Neural crest cell (in vitro differentiated cells): Measurements from ENCODE around the gene ZBTB21. TPM values are rescaled to one million over a fixed set of nuclear protein-coding genes. Genes with fewer than 3 reads are reported as not detected.

ENCODE experiments used
- DNase-seq: peaks from one replicate; pipeline ENCODE4 v3.0.0; 2021; ENCODE audit warnings: low read depth, mixed read lengths, low spot score
- H3K27ac Mint-ChIP-seq: one replicate; pipeline ENCODE4 v1.8.0; 2021; ENCODE audit warnings: mild to moderate bottlenecking, mixed read lengths; ENCODE audit not compliant: unreplicated experiment
- H3K27me3 Mint-ChIP-seq: 2 replicates; pipeline ENCODE4 v1.8.0; 2021; ENCODE audit warnings: low read depth, mild to moderate bottlenecking, mixed read lengths
- H3K36me3 Mint-ChIP-seq: 2 replicates; pipeline ENCODE4 v1.8.0; 2021; ENCODE audit warnings: low read depth, mild to moderate bottlenecking, mixed read lengths
- H3K4me1 Mint-ChIP-seq: 2 replicates; pipeline ENCODE4 v1.8.0; 2021; ENCODE audit warnings: mixed read lengths
- H3K4me3 Mint-ChIP-seq: one replicate; pipeline ENCODE4 v1.8.0; 2021; ENCODE audit warnings: mild to moderate bottlenecking, mixed read lengths
- H3K9me3 Mint-ChIP-seq: 2 replicates; pipeline ENCODE4 v1.8.0; 2021; ENCODE audit warnings: mixed read lengths
- CTCF ChIP-seq: fragments of 200-600 bp; sonication (generic); conservative IDR thresholded peaks from 2 replicates; pipeline ENCODE4 v1.5.0; 2021; ENCODE audit warnings: antibody characterized with exemption, mild to moderate bottlenecking
- total RNA-seq: library from RNA; stranded (reverse); gene quantifications from 2 replicates; pipeline ENCODE4 v1.2.1, GENCODE V29; 2021

The ZBTB21 gene
- total RNA-seq, 1 donor from 2014 or later, result 16.4 TPM

DNA sequence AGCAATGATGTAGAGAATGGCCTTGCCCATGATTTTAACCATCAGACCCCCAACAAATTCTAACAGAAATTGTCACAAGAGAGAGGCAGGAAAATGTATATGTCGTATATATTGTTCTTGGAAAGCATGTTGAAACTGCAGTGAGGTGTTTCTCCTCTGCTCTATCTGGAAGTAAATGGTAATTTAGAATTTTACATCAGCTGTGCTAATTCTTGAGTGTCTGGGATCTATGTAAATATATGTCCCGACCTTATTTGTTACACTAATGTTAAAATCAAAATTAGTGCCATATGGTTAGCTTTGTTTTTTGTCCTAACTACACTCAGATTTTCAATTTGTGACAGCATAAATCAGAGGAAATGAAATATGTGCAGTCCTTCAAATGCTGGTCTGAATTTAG is 20.5 kb downstream of the ZBTB21 start:
- no peaks in the 10 kb centered on the region for H3K4me1 Mint-ChIP-seq
- H3K4me3 Mint-ChIP-seq, result no peak overlapping the region
- no peaks in the 10 kb centered on the region for H3K9me3 Mint-ChIP-seq
- DNase-seq, result no peak
- no peak overlapping the region for H3K27ac Mint-ChIP-seq
- TF ChIP-seq CTCF, result no peak
- H3K36me3 Mint-ChIP-seq, result peaks cover 22% of the 10 kb centered on the region
- H3K27me3 Mint-ChIP-seq, result no peaks in the 10 kb centered on the region

DNA sequence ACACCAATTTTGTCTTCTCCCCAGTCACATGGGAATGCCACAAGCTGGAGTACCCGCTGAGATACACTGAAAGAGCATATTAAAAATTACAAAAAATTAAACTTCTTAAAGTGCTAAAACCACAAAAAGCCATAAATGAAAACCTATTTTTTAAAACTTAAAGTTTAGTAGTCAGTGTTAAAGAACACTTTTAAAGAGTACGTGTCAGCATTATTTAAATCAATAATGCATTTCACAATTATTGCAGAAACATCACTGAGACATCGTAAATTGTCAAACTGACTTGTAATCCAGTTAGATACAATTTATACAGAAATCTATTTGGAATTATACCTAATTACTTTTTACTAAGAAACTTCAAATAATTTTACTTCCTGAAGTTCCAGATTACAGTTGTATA is 22.9 kb downstream of the ZBTB21 start:
- peaks cover 3% of the 10 kb centered on the region for H3K9me3 Mint-ChIP-seq
- H3K36me3 Mint-ChIP-seq, result peaks cover 12% of the 10 kb centered on the region

DNA sequence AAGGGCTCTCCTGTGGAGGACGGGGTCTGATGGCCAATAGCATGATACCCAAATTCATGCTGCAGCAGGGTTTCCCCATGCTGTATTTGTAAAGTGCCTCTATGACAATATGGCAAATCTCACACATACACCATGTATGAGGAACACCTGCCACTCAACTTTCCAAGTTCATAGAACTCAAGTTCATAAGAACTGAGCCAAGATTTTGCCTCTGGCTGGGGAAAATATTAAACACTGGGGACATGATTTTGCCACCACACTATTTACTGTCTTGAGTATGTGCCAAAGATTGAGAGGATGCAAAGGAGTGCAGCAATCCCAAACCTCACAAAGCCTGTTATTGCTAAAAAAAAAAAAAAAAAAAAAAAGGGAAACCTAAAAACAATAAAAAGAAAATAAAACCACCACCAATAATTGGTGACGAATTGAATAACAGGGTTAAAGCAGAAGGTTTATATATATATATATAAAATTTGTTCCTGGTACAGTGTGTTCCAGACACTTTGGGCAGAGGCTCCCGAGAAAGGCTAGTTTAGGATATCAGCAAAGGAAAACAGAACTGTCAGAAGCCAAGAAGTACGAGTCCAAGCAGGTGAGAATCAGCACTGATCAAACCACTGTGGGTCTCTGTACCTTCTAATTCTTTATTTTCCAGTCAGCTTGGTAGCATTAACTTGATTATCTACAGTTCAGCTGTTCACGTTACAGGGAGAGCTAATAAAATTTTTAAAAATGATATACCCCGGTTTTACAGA is 24.3 kb downstream of the ZBTB21 start:
- H3K27me3 Mint-ChIP-seq, result no peaks in the 10 kb centered on the region
- peaks cover 4% of the 10 kb centered on the region for H3K9me3 Mint-ChIP-seq
- H3K4me1 Mint-ChIP-seq, result no peaks in the 10 kb centered on the region
- peaks cover 8% of the 10 kb centered on the region for H3K36me3 Mint-ChIP-seq
- DNase-seq, result no peak
- no peak overlapping the region for H3K27ac Mint-ChIP-seq
- H3K4me3 Mint-ChIP-seq, result no peak overlapping the region
- TF ChIP-seq CTCF, result no peak

More for the DNA sequence above, 22.9 kb downstream of the ZBTB21 start:
- H3K27me3 Mint-ChIP-seq, result no peaks in the 10 kb centered on the region
- no peak overlapping the region for H3K27ac Mint-ChIP-seq
- TF ChIP-seq CTCF, result no peak
- H3K4me1 Mint-ChIP-seq, result no peaks in the 10 kb centered on the region
- no peak for DNase-seq
- no peak overlapping the region for H3K4me3 Mint-ChIP-seq

DNA sequence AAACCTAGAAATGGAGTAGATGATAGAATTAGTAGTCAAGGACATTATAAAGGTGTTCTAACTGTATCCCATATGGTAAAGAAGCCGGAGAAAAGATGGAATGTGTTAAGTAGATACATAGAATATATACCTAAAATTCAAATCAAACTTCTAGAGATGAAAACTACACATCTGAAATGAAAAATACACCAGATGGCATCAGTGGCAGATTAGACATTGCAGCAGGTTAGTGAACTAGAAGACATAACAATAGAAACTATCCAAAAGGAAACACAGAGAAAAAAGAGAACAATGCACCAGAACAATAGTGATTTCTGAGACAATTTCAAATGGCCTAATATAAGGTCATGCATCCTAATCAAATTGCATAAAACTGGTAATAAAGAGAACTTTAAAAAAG is 26.9 kb downstream of the ZBTB21 start:
- Mint-ChIP-seq H3K4me1 (no peaks in the 10 kb centered on the region), H3K27ac (no peak overlapping the region), H3K36me3 (peaks cover 12% of the 10 kb centered on the region), H3K4me3 (no peak overlapping the region), H3K9me3 (peaks cover 12% of the 10 kb centered on the region), H3K27me3 (no peaks in the 10 kb centered on the region)
- TF ChIP-seq CTCF, result no peak
- DNase-seq, result no peak

DNA sequence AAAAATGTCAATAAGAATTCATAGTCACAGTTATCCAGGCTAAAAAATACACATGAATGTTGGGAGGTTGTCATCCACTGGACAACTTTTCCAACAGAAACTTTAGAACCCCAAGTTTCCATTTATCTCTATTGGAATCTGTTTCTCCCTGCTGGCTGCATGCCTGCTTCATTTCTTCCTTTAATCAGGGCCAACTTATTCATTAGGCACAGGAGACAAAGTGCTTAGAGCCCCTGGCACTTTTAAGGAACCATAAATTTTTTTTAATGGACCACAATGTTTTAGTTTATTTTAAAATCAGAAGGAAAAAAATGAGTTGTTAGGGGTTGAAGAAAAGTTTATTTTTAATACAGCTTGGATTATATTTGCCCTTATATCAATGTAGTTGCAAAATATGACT is 29.6 kb downstream of the ZBTB21 start:
- Mint-ChIP-seq H3K4me1 (no peaks in the 10 kb centered on the region), H3K36me3 (peaks cover 12% of the 10 kb centered on the region), H3K9me3 (peaks cover 12% of the 10 kb centered on the region), H3K27me3 (no peaks in the 10 kb centered on the region), H3K27ac (no peak overlapping the region), H3K4me3 (no peak overlapping the region)
- DNase-seq, result no peak
- TF ChIP-seq CTCF, result no peak
